Cardiac septum (tissue), 1 donor: ENCODE results near the gene ATAD3B. TPM values are rescaled to one million over a fixed set of nuclear protein-coding genes. Genes with fewer than 3 reads are reported as not detected.
"Not testable (repeated sequence)": the region's sequence is repeated elsewhere in the genome, so short reads cannot be mapped to it uniquely, and the experiment has no call there.

Experiments
- DNase-seq: peaks from one replicate; pipeline ENCODE4 v3.0.0-alpha.2; 2020; ENCODE audit warnings: low spot score
- intact Hi-C: fragments of 100-400 bp; cut with DNase I; formaldehyde crosslinking; loops from one replicate; pipeline ENCODE4 v1.14.0; 2022
- total RNA-seq: library from RNA; stranded (reverse); fragmentation: NEBNext Ultra II Directional; extraction: Animal tissue kit (Norgen Biotek cat#: 25700); gene quantifications from one replicate; pipeline ENCODE4 v1.2.1, GENCODE V29; 2021
- donor health status: DM: no; HTN: no; CAD: no.

ATAD3B gene
- total RNA-seq, 1 donor from 2014 or later: 13.7 TPM

DNA sequence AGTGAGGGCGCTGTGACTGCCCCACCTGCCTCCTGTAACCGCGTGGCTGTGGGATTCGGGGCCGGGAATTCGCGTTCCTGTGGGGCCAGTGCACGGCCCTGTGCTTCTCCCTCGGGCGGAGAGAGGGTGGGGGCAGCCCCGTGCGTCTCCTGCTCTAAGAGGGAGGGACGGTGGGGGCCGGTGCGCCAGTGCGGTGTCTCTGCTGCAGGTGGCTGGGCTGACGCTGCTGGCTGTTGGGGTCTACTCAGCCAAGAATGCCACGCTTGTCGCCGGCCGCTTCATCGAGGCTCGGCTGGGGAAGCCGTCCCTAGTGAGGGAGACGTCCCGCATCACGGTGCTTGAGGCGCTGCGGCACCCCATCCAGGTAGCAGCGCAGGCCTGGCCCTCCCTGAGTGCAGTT lies 51.0 kb downstream of the ATAD3B start:
- intact Hi-C loops, DNase-seq: not testable (repeated sequence)

DNA sequence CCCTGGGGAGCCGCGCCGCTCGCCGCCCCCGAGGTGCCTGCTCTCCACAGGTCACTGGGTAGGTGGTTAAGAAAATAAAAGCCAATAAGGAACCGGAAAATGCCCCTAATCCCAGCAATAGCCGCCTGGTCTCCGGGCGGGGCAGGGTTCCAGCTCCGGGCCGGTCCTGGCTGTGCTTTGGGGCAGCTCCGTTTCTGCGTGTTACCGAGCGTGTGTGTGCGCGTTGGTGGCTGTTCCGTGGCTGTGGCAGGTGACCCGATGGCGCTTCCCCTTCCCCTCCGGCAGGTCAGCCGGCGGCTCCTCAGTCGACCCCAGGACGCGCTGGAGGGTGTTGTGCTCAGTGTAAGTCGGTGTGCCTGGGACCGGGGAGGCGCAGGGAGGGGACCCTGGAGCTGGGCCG lies 51.7 kb downstream of the ATAD3B start:
- DNase-seq, intact Hi-C loops: not testable (repeated sequence)

DNA sequence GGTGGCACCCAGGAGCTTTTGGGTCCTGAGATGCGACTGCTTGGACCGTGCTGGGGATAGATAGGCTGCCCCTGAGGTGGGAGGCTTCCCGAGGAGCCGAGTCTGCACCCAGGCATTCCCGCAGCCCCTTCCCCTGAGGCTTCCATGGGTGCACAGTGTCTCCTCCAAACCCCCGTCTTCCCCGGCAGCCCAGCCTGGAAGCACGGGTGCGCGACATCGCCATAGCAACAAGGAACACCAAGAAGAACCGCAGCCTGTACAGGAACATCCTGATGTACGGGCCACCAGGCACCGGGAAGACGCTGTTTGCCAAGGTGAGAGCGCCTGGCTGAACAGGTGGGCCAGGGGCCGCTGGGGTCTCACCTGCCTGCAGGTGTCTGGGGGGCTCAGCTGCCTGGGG lies 52.1 kb downstream of the ATAD3B start:
- DNase-seq, intact Hi-C loops: not testable (repeated sequence)

DNA sequence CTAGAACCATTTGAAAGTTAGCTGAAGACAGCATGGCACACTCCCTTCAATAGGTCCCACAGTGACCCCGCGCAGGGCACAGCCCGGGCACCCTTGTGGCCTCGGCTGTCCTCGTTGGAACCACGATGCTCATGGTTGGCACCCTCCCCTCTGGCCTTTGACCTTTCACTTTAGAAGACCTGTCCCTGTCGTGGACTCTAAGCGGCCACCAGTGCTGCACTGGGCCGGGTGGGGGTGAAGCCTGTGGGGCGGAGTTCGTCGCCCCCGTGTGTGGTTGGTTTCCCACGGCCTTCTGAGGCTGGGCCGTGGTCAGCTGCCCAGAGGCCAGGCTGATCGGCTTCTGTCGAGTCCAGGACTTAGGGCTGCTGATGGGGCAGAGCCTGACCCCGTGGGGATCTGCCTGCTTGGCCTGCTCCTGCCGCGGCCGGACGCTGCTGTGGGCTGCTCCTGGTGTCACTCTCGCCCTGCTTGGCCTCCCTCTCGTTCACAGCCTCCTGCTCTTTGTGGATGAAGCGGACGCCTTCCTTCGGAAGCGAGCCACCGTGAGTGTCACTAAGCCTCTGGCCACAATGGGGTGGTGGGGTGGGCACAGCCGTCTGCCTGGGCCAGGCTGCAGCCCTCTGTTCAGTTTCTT lies 53.3 kb downstream of the ATAD3B start:
- DNase-seq, intact Hi-C loops: not testable (repeated sequence)

DNA sequence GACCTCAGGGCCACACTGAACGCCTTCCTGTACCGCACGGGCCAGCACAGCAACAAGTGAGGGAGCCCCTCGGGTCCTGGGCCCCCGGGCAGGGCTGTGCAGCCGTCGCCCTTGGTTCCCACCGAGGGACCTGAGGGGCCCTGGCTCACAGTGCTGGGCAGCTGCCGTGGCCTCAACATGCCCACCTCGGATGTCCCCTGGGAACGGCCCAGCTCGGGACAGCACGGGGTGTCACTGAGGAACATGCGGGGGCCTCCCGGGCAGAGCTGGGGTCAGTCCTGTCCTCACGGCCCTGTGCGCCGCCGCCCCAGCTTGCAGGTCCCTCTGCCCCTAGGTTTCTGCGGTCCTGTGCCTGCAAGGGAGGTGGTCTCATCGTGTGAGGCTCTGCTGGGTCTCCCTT lies 54.9 kb downstream of the ATAD3B start:
- intact Hi-C loops, DNase-seq: not testable (repeated sequence)

DNA sequence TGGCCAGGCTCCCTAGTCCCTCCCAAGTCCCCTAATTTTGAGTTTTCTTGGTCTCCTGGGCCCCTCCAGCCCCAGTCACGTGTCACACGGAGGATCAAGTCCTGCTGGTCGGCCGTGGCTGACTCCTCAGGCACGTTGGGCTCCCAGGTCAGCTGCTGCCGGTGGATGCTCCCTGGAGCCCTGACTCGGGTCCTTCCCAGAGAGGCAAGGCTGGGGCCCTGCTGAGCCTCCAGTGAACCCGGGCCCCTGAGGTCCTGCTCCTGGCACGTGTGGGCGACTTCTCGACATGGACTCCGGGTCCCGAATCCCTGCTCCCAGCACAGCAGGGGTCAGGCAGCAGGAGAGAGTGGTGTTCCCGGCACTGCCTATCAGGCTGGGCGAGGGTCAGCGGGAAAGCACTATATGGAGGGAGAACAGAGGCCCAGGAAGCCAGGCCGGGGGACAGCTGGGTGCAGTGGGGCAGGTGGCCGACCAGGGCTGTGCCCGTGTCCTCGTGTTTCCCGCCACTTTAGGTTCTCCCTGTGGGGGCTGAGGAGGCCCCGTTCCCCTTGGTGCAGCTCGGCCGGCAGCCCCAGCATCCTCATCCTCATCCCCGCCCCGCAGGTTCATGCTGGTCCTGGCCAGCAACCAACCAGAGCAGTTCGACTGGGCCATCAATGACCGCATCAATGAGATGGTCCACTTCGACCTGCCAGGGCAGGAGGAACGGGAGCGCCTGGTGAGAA lies 55.7 kb downstream of the ATAD3B start:
- no peak for DNase-seq
- intact Hi-C loops: no loop called here

DNA sequence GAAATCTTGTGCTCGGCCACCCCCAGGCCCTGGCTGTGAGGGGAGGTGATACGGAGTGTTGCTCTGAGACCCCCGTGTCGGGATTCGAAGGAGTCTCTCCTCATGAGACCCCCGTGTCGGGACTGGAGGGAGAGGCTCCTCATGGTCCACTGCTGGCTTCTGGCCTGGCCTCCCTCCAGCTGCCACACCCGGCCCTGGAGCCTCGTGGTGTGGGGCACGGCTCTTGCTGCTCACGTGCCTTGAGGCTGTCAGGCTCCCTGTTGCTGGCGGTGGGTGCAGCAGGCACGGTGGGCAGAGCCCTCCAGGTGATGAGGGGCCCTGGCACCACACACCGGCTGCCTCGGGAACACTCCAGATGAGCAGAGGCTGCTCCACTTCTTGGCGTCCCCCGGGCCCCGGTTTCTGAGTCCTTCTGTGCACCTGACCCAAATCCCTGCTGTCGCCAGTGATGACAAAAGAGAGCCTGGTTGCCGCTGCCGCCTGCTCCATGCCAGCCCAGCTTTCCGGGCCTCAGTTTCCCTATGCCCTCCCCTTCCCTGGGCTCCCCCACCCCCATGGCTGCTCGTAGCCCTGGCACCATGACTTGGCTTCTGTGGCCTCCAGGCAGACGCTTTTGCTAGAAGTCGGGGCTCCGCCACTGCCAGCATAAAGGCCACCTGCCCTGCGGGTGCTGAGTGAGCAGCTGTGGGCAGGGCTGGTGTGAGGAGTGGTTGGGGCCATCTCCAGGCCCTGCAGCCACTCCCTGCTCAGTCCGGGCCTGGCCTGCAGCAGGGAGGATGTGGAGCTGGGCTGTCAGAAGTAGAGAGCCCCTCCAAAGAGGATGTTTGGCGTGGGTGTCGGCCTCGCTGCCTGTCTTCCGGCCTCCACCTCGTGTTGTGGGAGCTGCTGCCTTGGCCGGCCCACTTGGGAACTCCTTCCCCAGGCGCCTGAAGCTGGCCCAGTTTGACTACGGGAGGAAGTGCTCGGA lies 57.0 kb downstream of the ATAD3B start:
- intact Hi-C loops: no loop called here
- no peak for DNase-seq

DNA sequence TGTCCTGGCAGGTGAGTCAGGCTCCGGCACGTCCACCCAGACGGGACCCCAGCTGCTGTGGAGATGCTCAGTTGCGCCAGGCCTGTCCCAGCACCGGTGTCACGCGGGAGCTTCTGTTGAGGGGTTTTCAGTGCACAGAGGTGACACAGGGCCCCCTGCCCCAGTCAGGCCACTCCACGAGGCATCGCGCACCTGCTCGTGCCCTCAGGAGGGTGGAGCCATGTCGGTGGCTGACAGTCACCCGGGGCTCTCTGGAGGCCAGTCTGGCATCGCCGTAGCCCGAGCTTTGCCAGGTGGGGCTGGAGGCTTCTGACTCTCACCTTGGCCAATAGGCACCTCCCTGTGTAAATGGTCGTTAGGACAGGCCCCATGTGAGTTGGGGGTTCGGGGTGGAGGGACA lies 57.8 kb downstream of the ATAD3B start:
- no peak for DNase-seq
- intact Hi-C loops: no loop called here

DNA sequence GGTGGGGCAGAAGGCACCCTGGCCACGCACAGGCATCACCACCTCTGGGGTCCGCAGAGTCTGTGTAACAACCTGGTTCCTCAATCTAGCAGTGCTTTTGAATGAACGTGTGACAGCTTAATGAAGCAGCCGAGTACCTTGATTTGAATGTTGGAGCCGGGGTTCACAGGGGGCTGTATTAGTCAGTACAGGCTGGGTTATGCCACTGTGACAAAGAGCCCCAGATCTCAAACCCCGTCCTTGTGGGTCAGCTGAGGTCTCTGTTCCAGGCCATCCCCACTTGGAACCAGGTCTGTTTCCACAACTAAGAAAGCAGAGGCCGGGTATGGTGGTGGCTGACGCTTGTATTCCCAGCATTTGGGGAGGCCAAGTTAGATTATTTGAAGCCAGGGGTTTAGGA lies 58.4 kb downstream of the ATAD3B start:
- no peak for DNase-seq
- intact Hi-C loops: no loop called here

DNA sequence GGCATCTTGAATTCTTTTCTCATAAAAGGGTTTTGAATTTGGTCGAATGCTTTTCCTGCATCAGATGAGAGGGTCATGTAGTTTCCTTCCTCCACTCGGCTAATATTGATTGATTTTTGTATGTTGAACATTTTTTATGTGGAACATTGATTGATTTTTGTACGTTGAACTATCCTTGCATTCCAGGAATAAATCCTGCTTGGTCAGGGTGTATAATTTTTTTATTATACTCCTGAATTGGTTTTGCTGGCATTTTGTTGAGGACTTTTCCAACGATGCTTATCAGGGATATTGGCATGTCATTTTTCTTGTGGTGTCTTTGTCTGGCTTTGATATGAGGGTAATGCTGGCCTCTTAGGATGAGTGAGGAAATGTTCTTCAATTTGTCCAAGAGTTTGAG lies 60.4 kb downstream of the ATAD3B start:
- intact Hi-C loops: no loop called here
- DNase-seq: no peak

DNA sequence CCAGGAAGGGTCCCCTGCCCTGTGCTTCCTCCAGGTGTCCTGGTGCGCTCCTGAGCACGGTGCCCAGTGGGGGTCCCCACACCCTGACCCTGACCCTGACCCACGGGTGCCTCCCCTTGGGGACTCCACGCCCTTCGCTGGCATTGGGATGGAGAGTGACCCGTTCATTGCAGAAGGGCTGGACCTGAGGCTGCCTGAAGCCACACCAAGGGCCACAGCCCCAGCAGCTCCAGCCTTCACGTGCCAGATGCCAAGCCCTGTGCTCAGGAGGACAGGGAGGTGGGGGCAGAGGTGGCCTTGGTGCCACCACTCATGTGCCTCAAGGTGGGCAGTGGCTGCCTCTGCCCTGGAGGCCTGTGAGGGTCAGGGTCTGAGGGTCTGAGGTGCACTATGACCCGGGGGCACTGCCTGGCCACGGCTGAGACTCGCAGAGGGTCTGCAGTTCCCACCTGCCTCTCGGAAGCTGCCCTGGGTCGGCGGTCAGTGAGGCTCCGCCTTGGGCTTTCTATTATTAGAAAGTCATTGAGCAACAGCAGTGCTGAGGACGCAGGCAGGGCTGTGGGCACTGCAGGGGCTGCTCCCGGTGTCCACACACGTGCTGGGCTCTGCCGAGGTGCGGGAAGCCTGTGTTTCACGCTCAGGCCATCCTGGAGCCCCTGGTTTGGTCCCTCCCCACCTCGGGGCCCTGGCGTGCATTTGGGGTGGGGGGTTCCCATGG lies 61.8 kb downstream of the ATAD3B start:
- intact Hi-C loops, DNase-seq: not testable (repeated sequence)

DNA sequence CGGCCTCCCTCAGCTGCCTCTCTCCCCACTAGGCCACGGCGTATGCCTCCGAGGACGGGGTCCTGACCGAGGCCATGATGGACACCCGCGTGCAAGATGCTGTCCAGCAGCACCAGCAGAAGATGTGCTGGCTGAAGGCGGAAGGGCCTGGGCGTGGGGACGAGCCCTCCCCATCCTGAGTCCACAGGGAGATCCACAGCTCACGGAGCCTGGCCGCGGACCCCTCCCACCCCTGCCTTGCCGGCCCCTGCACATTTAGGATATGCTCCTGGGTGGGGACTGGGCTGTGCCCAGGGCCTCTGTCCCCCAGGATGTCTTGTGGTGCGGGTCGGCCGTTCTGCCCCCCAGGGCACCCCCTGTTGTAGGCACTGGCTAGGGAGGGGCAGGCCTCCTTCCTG lies 62.3 kb downstream of the ATAD3B start:
- intact Hi-C loops, DNase-seq: not testable (repeated sequence)

DNA sequence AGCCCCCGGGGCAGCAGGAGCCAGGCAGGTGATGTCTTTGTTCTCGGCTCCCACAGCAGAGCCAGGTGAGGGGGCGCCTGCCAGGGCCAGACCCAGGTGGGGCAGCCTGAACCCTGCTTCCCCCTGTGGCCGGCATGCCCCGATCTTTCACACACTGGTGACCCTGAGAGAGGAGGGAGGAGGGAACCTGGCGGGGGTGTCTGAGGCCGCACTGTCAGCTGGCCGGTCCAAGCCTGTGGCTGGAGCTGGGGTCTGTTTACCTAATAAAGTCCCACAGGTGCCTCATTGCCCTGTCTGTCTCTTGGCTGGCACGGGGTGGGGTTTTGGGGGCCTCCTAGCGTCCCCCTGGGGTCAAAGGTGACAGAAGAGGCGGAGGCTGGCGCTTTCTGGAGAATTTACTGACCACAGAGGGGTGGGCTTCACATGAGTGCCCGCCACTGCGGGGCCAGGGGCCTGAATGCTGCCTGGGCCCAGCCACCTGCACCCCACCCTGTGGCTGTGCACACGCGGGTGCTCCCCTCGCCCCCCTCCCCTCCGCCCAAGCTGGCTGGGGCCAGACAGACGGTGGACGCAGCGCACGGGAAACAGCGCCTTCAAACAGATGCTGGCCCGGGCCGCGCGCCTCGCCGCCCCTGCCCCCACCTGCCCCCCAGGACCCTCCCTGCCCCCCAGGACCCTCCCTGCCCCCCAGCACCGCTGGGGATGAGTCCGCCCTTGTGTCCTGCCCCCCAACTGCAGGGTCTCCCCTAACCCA lies 63.0 kb downstream of the ATAD3B start:
- DNase-seq: no peak
- intact Hi-C loops: no loop called here

DNA sequence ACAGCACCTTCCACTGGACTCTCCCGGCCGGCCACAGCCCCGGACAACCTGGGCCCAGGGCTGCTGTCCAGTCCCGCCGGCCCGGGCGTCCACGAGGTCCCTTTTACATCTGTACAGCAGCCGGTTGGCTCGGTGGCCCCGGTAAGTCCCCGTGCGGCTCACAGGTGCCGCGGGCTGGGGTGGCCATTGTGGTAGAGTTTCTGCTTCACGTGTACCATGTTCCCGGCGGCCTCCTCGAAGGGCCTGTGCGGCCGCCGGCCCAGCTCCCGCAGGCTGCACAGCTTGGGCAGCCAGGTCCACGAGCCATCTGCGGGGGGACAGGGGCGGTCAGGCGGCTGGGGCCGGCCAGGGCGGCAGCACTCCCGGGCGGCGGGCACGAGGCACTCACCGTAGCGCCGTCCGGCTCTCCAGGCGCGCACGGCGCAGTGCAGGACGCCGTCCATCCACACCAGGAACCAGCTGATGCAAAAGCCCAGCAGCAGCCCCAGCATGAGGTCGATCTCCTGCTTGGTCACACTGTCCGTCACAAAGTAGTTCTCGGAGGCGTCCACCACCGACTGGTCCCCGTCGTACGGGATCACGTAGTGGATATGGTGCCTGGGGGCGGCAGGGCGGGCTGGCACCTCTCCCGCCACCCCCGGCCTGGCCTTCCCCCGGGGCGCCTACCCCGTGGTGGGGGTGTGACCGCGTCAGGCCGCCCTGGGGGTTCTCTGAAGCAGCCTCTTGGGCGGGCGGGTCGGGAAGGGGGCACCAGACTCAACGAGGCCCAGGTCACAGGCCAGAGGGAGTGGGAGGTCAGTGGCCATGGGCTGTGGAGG lies 63.8 kb downstream of the ATAD3B start:
- intact Hi-C loops: no loop called here
- no peak for DNase-seq

DNA sequence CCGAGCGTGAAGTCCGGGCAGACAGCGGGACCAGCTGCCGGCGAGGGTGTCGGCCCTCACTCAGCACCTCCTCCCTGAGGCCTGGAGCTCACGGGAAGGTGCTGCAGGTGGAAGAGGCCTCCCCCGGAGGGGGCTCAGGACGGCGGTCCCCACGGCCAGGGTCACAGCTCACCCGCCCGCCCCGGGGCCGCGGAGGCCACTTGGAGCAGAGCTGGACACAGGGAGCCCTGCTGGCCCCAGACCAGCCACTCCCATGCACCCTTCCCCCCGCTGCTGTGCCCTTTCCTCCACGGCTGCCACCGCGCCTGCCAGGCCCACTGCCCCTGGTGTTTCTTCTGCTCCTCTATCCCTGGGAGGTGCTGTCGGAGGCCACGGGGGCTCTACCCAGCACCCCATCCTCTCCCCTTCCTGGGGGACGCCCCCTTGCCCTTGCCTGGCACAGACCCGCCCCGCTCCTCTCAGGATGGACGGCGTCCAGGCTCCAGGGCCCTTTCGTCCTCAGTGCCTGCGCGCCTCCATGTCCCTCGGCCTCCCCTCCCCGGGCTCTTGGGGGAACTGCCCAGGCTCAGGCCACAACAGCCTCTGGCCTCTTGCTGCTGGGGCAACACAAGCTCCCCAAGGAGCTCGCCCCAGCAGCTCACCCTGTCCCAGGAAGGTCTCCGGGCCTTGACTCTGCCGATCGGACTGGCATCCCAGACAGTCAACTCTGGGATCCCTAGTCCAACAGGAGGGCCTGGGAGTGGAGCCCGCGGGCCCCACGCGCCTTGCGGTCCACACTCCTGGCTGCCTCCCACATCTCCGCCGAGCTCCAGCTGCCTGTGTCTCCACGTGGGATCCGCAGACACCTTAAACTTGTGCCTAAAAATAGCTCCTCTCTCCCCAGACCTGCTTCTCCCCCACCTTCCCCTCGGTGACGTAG lies 64.7 kb downstream of the ATAD3B start:
- intact Hi-C loops: no loop called here

DNA sequence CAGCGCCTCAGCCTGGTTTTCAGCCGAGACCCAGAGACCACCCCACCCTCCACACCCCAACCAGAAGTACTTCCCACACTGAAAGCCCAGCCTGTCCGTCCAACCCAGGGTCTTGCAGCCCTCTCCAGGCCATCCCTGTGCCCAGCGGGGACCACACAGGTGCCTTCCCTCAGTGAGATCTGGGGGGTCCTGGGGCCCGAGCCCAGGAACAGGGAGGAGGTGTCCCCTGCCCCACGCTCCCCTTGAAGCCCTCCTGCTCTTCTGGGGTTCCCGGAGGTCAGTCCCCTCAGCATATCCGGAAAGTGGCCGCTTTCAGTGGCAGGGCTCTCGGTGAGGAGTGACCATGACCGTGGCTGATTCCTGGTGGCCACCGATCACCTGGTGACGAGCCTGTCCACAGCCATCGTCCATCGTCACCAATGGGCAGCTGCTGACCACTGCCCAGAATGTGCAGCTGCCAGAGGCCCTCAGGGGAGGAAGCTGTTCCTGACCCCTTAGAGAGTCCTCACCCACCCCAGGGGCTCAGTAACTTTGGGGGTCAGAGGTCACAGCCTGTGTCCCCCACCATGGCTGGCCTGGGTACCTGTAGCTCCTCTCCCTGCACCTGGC lies 65.5 kb downstream of the ATAD3B start:
- DNase-seq: no peak
- intact Hi-C loops: no loop called here

More for the DNA sequence above, 64.7 kb downstream of the ATAD3B start:
- no peak for DNase-seq
